Cardiac muscle cell (in vitro differentiated cells and primary cell): ENCODE measurements around the gene PLEKHA6. TPM values are rescaled to one million over a fixed set of nuclear protein-coding genes. Genes with fewer than 3 reads are reported as not detected.

Experiments
- DNase-seq, 2 donors: peaks; one replicate each; pipeline versions ENCODE4 v3.0.0 to v3.0.0-alpha.2; 2010 to 2017; ENCODE audit warnings: low read depth in 1 of 2, low spot score in 1 of 2
- H3K27ac ChIP-seq: fragments of 200-600 bp; sonication (generic); 2 replicates; pipeline ENCODE4 v1.5.1; 2016
- H3K27me3 ChIP-seq: fragments of 200-600 bp; sonication (generic); 2 replicates; pipeline ENCODE4 v1.6.0; 2016; ENCODE audit warnings: control low read depth
- H3K36me3 ChIP-seq: fragments of 200-600 bp; sonication (generic); 2 replicates; pipeline ENCODE4 v1.5.1; 2016; ENCODE audit warnings: control low read depth
- H3K4me1 ChIP-seq: fragments of 200-600 bp; sonication (generic); 2 replicates; pipeline ENCODE4 v1.8.1; 2017; ENCODE audit warnings: low read depth, mild to moderate bottlenecking, mixed run types
- H3K4me3 ChIP-seq: fragments of 200-600 bp; sonication (generic); 2 replicates; pipeline ENCODE4 v1.5.1; 2016; ENCODE audit warnings: mild to moderate bottlenecking
- H3K9me3 ChIP-seq: fragments of 200-600 bp; sonication (generic); 2 replicates; pipeline ENCODE4 v1.5.1; 2017; ENCODE audit warnings: low read depth, mild to moderate bottlenecking, control low read depth
- CTCF ChIP-seq: IDR thresholded peaks from 2 replicates; pipeline ENCODE4 v1.5.1; 2012; ENCODE audit warnings: low read depth, mild to moderate bottlenecking, low read length
- polyA plus RNA-seq: library from polyadenylated mRNA; unstranded; fragments of >200 nt; fragmentation: Nextera tagmentation; extraction: Ambion mirVana; gene quantifications from 2 replicates; pipeline ENCODE4 v1.2.1, GENCODE V29; 2016
- total RNA-seq: library from RNA; depleted of rRNA; stranded (reverse); fragments of >200 nt; gene quantifications from 2 replicates; pipeline ENCODE4 v1.2.3, GENCODE V29; 2016

PLEKHA6 gene
- total and polyA plus RNA-seq, 2 experiments from 2014 or later, result 41.6 to 44.1 TPM

DNA sequence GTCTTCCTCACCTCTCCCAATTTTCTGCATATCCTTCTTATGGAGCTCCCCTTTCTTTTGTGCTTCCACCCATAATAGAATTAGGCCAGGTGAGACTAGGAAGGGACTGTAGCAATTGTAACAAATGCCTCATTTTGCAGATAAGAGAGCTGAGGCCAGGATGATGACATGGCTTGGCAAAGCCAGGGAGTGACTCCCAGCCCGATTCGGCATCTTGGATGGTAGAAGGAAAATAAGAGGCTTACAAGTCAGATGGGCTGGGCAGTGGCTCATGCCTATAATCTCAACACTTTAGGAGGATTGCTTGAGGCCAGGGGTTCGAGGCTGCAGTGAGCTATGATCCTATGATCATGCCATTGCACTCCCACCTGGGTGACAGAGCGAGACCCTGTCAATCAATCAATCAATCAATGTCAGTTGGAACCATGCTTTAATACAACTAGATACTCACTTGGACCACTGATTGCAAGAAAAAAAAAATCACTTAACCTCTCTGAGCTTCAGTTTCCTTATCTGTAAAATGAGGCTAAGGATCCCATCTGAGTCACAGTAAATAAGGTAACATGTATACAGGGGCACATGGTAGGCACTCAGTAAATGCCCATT lies 51.6 kb downstream of the PLEKHA6 start:
- peaks cover 17% of the 10 kb centered on the region for H3K4me1 ChIP-seq
- H3K4me3 ChIP-seq, result no peak overlapping the region

GRCh38 chr1:204307334-204307883 lies 52.3 kb downstream of the PLEKHA6 start:
- no peaks in the 10 kb centered on the region for H3K9me3 ChIP-seq
- H3K36me3 ChIP-seq, result no peaks in the 10 kb centered on the region
- H3K4me1 ChIP-seq, result peaks cover 17% of the 10 kb centered on the region
- H3K27me3 ChIP-seq, result no peaks in the 10 kb centered on the region
- DNase-seq, result peak; percentile 63 to 67
- H3K4me3 ChIP-seq, result peak overlapping the region; percentile 13
- TF ChIP-seq CTCF, result no peak
- peak overlapping the region; percentile 75 for H3K27ac ChIP-seq

More for the DNA sequence above, 51.6 kb downstream of the PLEKHA6 start:
- Histone ChIP-seq H3K27me3 (no peaks in the 10 kb centered on the region), H3K9me3 (no peaks in the 10 kb centered on the region), H3K27ac (peak overlapping the region; percentile 75), H3K36me3 (no peaks in the 10 kb centered on the region)
- DNase-seq, result peak in 1 of 2 donors; percentile 33
- no peak for TF ChIP-seq CTCF

GRCh38 chr1:204306076-204306475 lies 53.7 kb downstream of the PLEKHA6 start:
- DNase-seq, result no peak
- no peak for TF ChIP-seq CTCF

DNA sequence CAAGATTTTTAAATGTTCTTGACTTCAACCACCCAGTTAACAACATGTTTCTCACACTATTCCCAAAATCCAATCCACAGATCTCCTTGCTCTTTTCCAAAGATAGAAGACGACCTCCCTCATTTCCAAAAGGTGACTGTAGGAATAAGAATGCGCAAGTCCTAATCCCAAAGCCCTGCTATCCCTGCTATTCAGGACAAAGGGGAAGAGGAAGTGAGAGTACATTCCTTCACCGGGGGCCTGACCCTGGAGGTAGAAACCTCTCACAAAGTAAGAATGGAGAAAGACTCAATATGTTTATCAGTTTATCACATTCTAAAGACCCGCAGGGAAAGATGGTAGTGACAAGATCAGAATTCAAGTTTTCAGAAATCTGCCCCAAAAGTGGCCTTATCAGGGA lies 55.7 kb downstream of the PLEKHA6 start:
- peaks cover 22% of the 10 kb centered on the region for H3K4me1 ChIP-seq
- no peak overlapping the region for H3K4me3 ChIP-seq
- no peak overlapping the region for H3K27ac ChIP-seq
- no peaks in the 10 kb centered on the region for H3K9me3 ChIP-seq
- no peaks in the 10 kb centered on the region for H3K27me3 ChIP-seq
- no peaks in the 10 kb centered on the region for H3K36me3 ChIP-seq
- peak in 1 of 2 donors; percentile 40 for DNase-seq
- no peak for TF ChIP-seq CTCF

More at GRCh38 chr1:204306076-204306475, 53.7 kb downstream of the PLEKHA6 start:
- H3K27ac ChIP-seq, result no peak overlapping the region
- H3K4me3 ChIP-seq, result no peak overlapping the region
- no peaks in the 10 kb centered on the region for H3K9me3 ChIP-seq
- H3K27me3 ChIP-seq, result no peaks in the 10 kb centered on the region
- no peaks in the 10 kb centered on the region for H3K36me3 ChIP-seq
- peaks cover 17% of the 10 kb centered on the region for H3K4me1 ChIP-seq

DNA sequence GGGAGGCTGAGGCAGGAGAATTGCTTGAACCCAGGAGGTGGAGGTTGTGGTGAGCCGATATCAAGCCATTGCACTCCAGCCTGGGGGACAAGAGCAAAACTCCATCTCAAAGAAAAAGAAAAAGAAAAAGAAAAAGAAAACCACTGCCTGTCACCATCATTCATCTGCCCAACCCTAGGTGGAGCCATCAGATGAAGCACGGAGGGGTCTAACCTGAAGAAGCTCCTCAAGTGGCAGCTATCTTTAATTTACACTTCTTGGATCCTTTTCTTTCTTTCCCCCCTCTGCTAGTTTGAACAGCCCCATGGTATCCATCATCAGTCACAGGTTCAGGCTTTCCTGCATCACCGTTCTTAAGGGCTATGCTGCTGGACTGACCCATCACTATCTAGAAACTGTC lies 57.0 kb downstream of the PLEKHA6 start:
- H3K4me1 ChIP-seq, result peaks cover 16% of the 10 kb centered on the region
- H3K36me3 ChIP-seq, result no peaks in the 10 kb centered on the region

More for the DNA sequence above, 57.0 kb downstream of the PLEKHA6 start:
- Histone ChIP-seq H3K4me3 (no peak overlapping the region), H3K27ac (no peak overlapping the region), H3K27me3 (no peaks in the 10 kb centered on the region), H3K9me3 (no peaks in the 10 kb centered on the region)
- no peak for TF ChIP-seq CTCF
- no peak for DNase-seq
